ENCODE results near the gene PLPP4. TPM values are rescaled to one million over a fixed set of nuclear protein-coding genes. Genes with fewer than 3 reads are reported as not detected.

PLPP4 gene
- total RNA-seq, 4 donors from 2014 or later, result 0.41 to 0.79 TPM; not detected in 2

- no peaks in the 10 kb centered on the region for H3K36me3 ChIP-seq
- 70 to 72% methylated on average over 3 to 5 of the region's 5 CpGs for WGBS, 2 donors (ENCODE audit: low coverage in 1 of 2)
- no peak overlapping the region for H3K27ac ChIP-seq
- no peaks in the 10 kb centered on the region for H3K4me1 ChIP-seq
- H3K9me3 ChIP-seq, result no peaks in the 10 kb centered on the region
- in situ Hi-C loops (cut with MboI; ENCODE audit: low pct_ligation_motif_present in 1 of 4, low pct_unique_long_range_greater_than_20kb in 1 of 4, low sequenced_read_pairs in 3 of 4) (no loop called here), intact Hi-C loops (cut with DNase I; ENCODE audit: low total_unique reads) (no loop called here)
- no peaks in the 10 kb centered on the region for H3K27me3 ChIP-seq
- no peak overlapping the region for H3K4me3 ChIP-seq
- DNase-seq, result no peak
- TF ChIP-seq POLR2A (IDR thresholded peaks at IDR 0.05) (no peak), POLR2AphosphoS5 (IDR thresholded peaks at IDR 0.05) (no peak), CTCF (IDR thresholded peaks at IDR 0.05) (no peak), EP300 (IDR thresholded peaks at IDR 0.05; ENCODE audit: low read depth) (no peak)
Measured at GRCh38 chr10:120607710-120608703, 151.0 kb downstream of the PLPP4 start.

GRCh38 chr10:120609006-120609405, 152.0 kb downstream of the PLPP4 start:
- Histone ChIP-seq H3K4me1 (no peaks in the 10 kb centered on the region), H3K27me3 (no peaks in the 10 kb centered on the region), H3K9me3 (no peaks in the 10 kb centered on the region), H3K36me3 (no peaks in the 10 kb centered on the region), H3K4me3 (no peak overlapping the region), H3K27ac (no peak overlapping the region)
- TF ChIP-seq EP300 (IDR thresholded peaks at IDR 0.05; ENCODE audit: low read depth) (no peak), POLR2A (IDR thresholded peaks at IDR 0.05) (no peak), CTCF (IDR thresholded peaks at IDR 0.05) (no peak), POLR2AphosphoS5 (IDR thresholded peaks at IDR 0.05) (no peak)
- intact Hi-C loops (cut with DNase I; ENCODE audit: low total_unique reads), result no loop called here
- DNase-seq, result no peak
- in situ Hi-C loops (cut with MboI; ENCODE audit: low pct_ligation_motif_present in 1 of 4, low pct_unique_long_range_greater_than_20kb in 1 of 4, low sequenced_read_pairs in 3 of 4), result no loop called here
- WGBS, 2 donors (ENCODE audit: low coverage in 1 of 2), result 56 to 57% methylated on average over 5 of the region's 5 CpGs

- intact Hi-C loops (cut with DNase I; ENCODE audit: low total_unique reads), result no loop called here
- TF ChIP-seq POLR2A (IDR thresholded peaks at IDR 0.05) (no peak), POLR2AphosphoS5 (IDR thresholded peaks at IDR 0.05) (no peak), EP300 (IDR thresholded peaks at IDR 0.05; ENCODE audit: low read depth) (no peak), CTCF (IDR thresholded peaks at IDR 0.05) (no peak)
- no peak for DNase-seq
- peaks cover 4 to 6% of the 10 kb centered on the region in 2 donors for H3K9me3 ChIP-seq
- in situ Hi-C loops (cut with MboI; ENCODE audit: low pct_ligation_motif_present in 1 of 4, low pct_unique_long_range_greater_than_20kb in 1 of 4, low sequenced_read_pairs in 3 of 4), result no loop called here
- H3K36me3 ChIP-seq, result no peaks in the 10 kb centered on the region
- no peak overlapping the region for H3K4me3 ChIP-seq
- no peaks in the 10 kb centered on the region for H3K27me3 ChIP-seq
- no peaks in the 10 kb centered on the region for H3K4me1 ChIP-seq
- no peak overlapping the region for H3K27ac ChIP-seq
Measured at GRCh38 chr10:120610791-120611190, 153.8 kb downstream of the PLPP4 start.

GRCh38 chr10:120612756-120613155, 155.7 kb downstream of the PLPP4 start:
- WGBS, 2 donors (ENCODE audit: low coverage in 1 of 2), result 61 to 77% methylated on average over 2 of the region's 2 CpGs
- in situ Hi-C loops (cut with MboI; ENCODE audit: low pct_ligation_motif_present in 1 of 4, low pct_unique_long_range_greater_than_20kb in 1 of 4, low sequenced_read_pairs in 3 of 4), result no loop called here
- intact Hi-C loops (cut with DNase I; ENCODE audit: low total_unique reads), result no loop called here
- peaks cover 17 to 18% of the 10 kb centered on the region in 2 donors for H3K9me3 ChIP-seq
- no peak for TF ChIP-seq CTCF (IDR thresholded peaks at IDR 0.05)
- no peak for TF ChIP-seq POLR2AphosphoS5 (IDR thresholded peaks at IDR 0.05)
- no peak for TF ChIP-seq EP300 (IDR thresholded peaks at IDR 0.05; ENCODE audit: low read depth)
- no peak for TF ChIP-seq POLR2A (IDR thresholded peaks at IDR 0.05)
- H3K27me3 ChIP-seq, result no peaks in the 10 kb centered on the region
- no peak for DNase-seq
- H3K4me1 ChIP-seq, result no peaks in the 10 kb centered on the region
- H3K36me3 ChIP-seq, result no peaks in the 10 kb centered on the region
- H3K4me3 ChIP-seq, result no peak overlapping the region
- no peak overlapping the region for H3K27ac ChIP-seq

Measured in transverse colon (tissue), 4 donors.